GM18858 (cell line): ENCODE results near the gene PMEL.
"Not testable (repeated sequence)": the region's sequence is repeated elsewhere in the genome, so short reads cannot be mapped to it uniquely, and the experiment has no call there.

Experiments used
- ATAC-seq: cut with Tn5 transposase; IDR thresholded peaks from one replicate; pipeline ENCODE4 v1.9.1; 2021; ENCODE audit not compliant: unreplicated experiment

Gene PMEL

GRCh38 chr12:55983232-55983842 is 17.5 kb upstream of the PMEL start:
- ATAC-seq = no peak

GRCh38 chr12:55982319-55982936 is 16.6 kb upstream of the PMEL start:
- ATAC-seq = peak; percentile 85

- ATAC-seq = not testable (repeated sequence)
Observed at GRCh38 chr12:55981882-55982281, 16.0 kb upstream of the PMEL start.

- no peak for ATAC-seq
Observed at GRCh38 chr12:55979069-55979468, 13.2 kb upstream of the PMEL start.

GRCh38 chr12:55978393-55978792 is 12.6 kb upstream of the PMEL start:
- no peak for ATAC-seq

- ATAC-seq = no peak
Observed at GRCh38 chr12:55974308-55974730, 8.5 kb upstream of the PMEL start.

- peak; percentile 91 for ATAC-seq
Observed at GRCh38 chr12:55973599-55974307, 7.9 kb upstream of the PMEL start, which contains the start of gene RAB5B. RAB5B (plus strand) TSS chr12:55974078; CDS start chr12:55986961, 12,883 bp downstream.

- ATAC-seq = no peak
Observed at GRCh38 chr12:55972911-55973598, 7.2 kb upstream of the PMEL start.

- ATAC-seq = no peak
Observed at GRCh38 chr12:55972456-55972855, 6.6 kb upstream of the PMEL start.

- ATAC-seq = no peak
Observed at GRCh38 chr12:55972042-55972441, 6.2 kb upstream of the PMEL start.

- ATAC-seq = no peak
Observed at GRCh38 chr12:55970775-55971174, 4.9 kb upstream of the PMEL start.

GRCh38 chr12:55969356-55969755 is 3.5 kb upstream of the PMEL start:
- ATAC-seq = no peak

GRCh38 chr12:55966408-55967281 is 803 bp upstream of the PMEL start, which contains the start of gene CDK2:
CDK2 (plus strand) TSS chr12:55966830; CDS start chr12:55967009, 179 bp downstream.
- ATAC-seq = peak; percentile 79

- ATAC-seq = no peak
Observed at GRCh38 chr12:55965240-55965639, 602 bp downstream of the PMEL start.

GRCh38 chr12:55963760-55964159 is 2.1 kb downstream of the PMEL start:
- no peak for ATAC-seq

GRCh38 chr12:55957106-55957859 is 8.6 kb downstream of the PMEL start:
- ATAC-seq = no peak

GRCh38 chr12:55955800-55956508 is 9.9 kb downstream of the PMEL start:
- no peak for ATAC-seq

GRCh38 chr12:55955344-55955743 is 10.5 kb downstream of the PMEL start:
- no peak for ATAC-seq

GRCh38 chr12:55946553-55946952 is 19.3 kb downstream of the PMEL start:
- no peak for ATAC-seq
